NOMO-1 treated with dmso at 0.1 percent for 144 hours (cell line): ENCODE results near the gene DLGAP1.

Source experiments
- DNase-seq: peaks from one replicate; lab custom pipeline; 2025; ENCODE audit not compliant: unreplicated experiment; lab: John Stamatoyannopoulos, UW

Gene DLGAP1

GRCh38 chr18:3526421-3527354 is 928.4 kb downstream of the DLGAP1 start:
- no peak for DNase-seq

GRCh38 chr18:3525870-3526420 is 929.2 kb downstream of the DLGAP1 start:
- DNase-seq, result peak; percentile 98

- DNase-seq, result no peak
Measured at GRCh38 chr18:3524706-3525105, 930.4 kb downstream of the DLGAP1 start.

- no peak for DNase-seq
Measured at GRCh38 chr18:3520230-3521085, 934.6 kb downstream of the DLGAP1 start.

GRCh38 chr18:3514312-3515216 is 940.5 kb downstream of the DLGAP1 start:
- no peak for DNase-seq

GRCh38 chr18:3513481-3513880 is 941.6 kb downstream of the DLGAP1 start:
- no peak for DNase-seq

GRCh38 chr18:3511980-3512379 is 943.1 kb downstream of the DLGAP1 start:
- DNase-seq, result peak; percentile 79

- DNase-seq, result no peak
Measured at GRCh38 chr18:3510896-3511295, 944.2 kb downstream of the DLGAP1 start.

GRCh38 chr18:3510024-3510423 is 945.1 kb downstream of the DLGAP1 start:
- DNase-seq, result no peak

- DNase-seq, result peak; percentile 7
Measured at GRCh38 chr18:3508576-3509549, 946.2 kb downstream of the DLGAP1 start.

GRCh38 chr18:3504637-3505036 is 950.5 kb downstream of the DLGAP1 start:
- DNase-seq, result no peak

- no peak for DNase-seq
Measured at GRCh38 chr18:3502650-3503049, 952.5 kb downstream of the DLGAP1 start.

- DNase-seq, result no peak
Measured at GRCh38 chr18:3500016-3500415, 955.1 kb downstream of the DLGAP1 start.

- no peak for DNase-seq
Measured at GRCh38 chr18:3499501-3499900, 955.6 kb downstream of the DLGAP1 start.

GRCh38 chr18:3498698-3499471 is 956.2 kb downstream of the DLGAP1 start:
- DNase-seq, result no peak

- DNase-seq, result no peak
Measured at GRCh38 chr18:3495691-3496430, 959.2 kb downstream of the DLGAP1 start.

GRCh38 chr18:3494569-3494968 is 960.5 kb downstream of the DLGAP1 start:
- no peak for DNase-seq

- DNase-seq, result no peak
Measured at GRCh38 chr18:3494245-3494526, 960.9 kb downstream of the DLGAP1 start.
